ENCODE data around the gene CSMD2.

CSMD2 gene

GRCh38 chr1:33927721-33928120 lies 237.3 kb downstream of the CSMD2 start:
- FAIRE-seq (no peak), DNase-seq (ENCODE audit: insufficient read length, low spot score) (no peak)
- TF ChIP-seq CTCF (IDR thresholded peaks at IDR 0.05; ENCODE audit: insufficient read depth, missing control alignments), result no peak

GRCh38 chr1:33925586-33925985 lies 239.4 kb downstream of the CSMD2 start:
- FAIRE-seq (no peak), DNase-seq (ENCODE audit: insufficient read length, low spot score) (no peak)
- TF ChIP-seq CTCF (IDR thresholded peaks at IDR 0.05; ENCODE audit: insufficient read depth, missing control alignments), result no peak

- FAIRE-seq (no peak), DNase-seq (ENCODE audit: insufficient read length, low spot score) (no peak)
- TF ChIP-seq CTCF (IDR thresholded peaks at IDR 0.05; ENCODE audit: insufficient read depth, missing control alignments), result no peak
Measured at GRCh38 chr1:33921281-33921680, 243.7 kb downstream of the CSMD2 start.

- DNase-seq (ENCODE audit: insufficient read length, low spot score), result no peak
Measured at GRCh38 chr1:33918368-33918767, 246.7 kb downstream of the CSMD2 start.

GRCh38 chr1:33916786-33917185 lies 248.2 kb downstream of the CSMD2 start:
- DNase-seq (ENCODE audit: insufficient read length, low spot score) (no peak), FAIRE-seq (no peak)

More at GRCh38 chr1:33918368-33918767, 246.7 kb downstream of the CSMD2 start:
- no peak for TF ChIP-seq CTCF (IDR thresholded peaks at IDR 0.05; ENCODE audit: insufficient read depth, missing control alignments)
- no peak for FAIRE-seq

GRCh38 chr1:33914531-33914930 lies 250.5 kb downstream of the CSMD2 start:
- FAIRE-seq, result no peak

More at GRCh38 chr1:33916786-33917185, 248.2 kb downstream of the CSMD2 start:
- no peak for TF ChIP-seq CTCF (IDR thresholded peaks at IDR 0.05; ENCODE audit: insufficient read depth, missing control alignments)

More at GRCh38 chr1:33914531-33914930, 250.5 kb downstream of the CSMD2 start:
- no peak for TF ChIP-seq CTCF (IDR thresholded peaks at IDR 0.05; ENCODE audit: insufficient read depth, missing control alignments)
- DNase-seq (ENCODE audit: insufficient read length, low spot score), result no peak
